Activated B cell treated with CpG ODN at 0.5 μM for 24 hours (primary cell): ENCODE results near the gene FMO5. TPM values are rescaled to one million over a fixed set of nuclear protein-coding genes. Genes with fewer than 3 reads are reported as not detected.

Experiments
- total RNA-seq: library from RNA; stranded (reverse); gene quantifications from 2 replicates; pipeline ENCODE4 v1.2.3, GENCODE V29; 2022

Gene FMO5
- total RNA-seq, 1 donor from 2014 or later = 1.8 TPM

Other genes with a start within 250 kb of the FMO5 start
- 9.8 and 10.5 TPM in 2 replicates for gene PRKAB2, start 52.9 kb downstream of the FMO5 start, total RNA-seq
- 47.3 and 55.7 TPM in 2 replicates for gene CHD1L, start 17.3 kb upstream of the FMO5 start, total RNA-seq